SU-DHL-6 (cell line): ENCODE data around the gene CLCNKB.

ENCODE experiments used
- EZH2phosphoT487 ChIP-seq: fragments of 200-600 bp; sonication (generic), shearing (Covaris generic); conservative IDR thresholded peaks from 2 replicates; pipeline ENCODE4 v1.6.1; 2018; ENCODE audit warnings: mild to moderate bottlenecking, antibody characterized with exemption, low read length, moderate library complexity, mixed read lengths
- TF ChIP-seq, protein P1 (sequence below): fragments of 200-600 bp; sonication (generic); IDR thresholded peaks from one replicate; pipeline ENCODE4 v1.5.1; 2017; ENCODE audit warnings: antibody characterized with exemption, mild to moderate bottlenecking, low read length, moderate library complexity; ENCODE audit not compliant: insufficient read depth, poor library complexity, severe bottlenecking

DNA sequence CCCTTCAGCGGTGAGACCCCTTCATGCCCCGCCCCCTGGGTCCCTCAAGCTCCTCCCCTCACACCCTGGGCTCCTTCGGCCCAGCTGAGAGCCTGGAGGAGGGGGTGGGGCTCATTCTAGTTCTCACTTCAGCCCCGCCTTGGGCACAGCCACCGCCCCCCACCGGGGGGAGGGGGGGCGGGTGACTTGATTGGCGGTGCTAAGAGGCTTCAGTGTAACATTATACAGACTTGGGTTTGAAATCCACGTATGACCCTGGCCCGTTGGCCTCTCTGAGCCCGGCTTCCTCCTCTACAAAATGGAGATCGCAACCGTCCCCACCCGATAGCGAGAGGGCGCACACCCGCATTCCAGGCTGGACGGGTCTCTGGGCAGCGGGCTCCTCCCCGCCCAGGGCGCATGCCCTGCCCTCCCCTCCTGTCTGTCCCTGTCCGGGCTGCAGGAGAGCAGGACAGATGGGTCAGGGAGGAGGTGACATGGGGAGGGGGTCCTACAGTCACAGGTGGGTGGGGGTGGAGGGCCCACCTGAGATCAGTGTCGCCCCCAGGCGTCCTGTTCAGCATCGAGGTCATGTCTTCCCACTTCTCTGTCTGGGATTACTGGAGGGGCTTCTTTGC is 5.1 kb downstream of the CLCNKB start:
- TF ChIP-seq, protein P1, sequence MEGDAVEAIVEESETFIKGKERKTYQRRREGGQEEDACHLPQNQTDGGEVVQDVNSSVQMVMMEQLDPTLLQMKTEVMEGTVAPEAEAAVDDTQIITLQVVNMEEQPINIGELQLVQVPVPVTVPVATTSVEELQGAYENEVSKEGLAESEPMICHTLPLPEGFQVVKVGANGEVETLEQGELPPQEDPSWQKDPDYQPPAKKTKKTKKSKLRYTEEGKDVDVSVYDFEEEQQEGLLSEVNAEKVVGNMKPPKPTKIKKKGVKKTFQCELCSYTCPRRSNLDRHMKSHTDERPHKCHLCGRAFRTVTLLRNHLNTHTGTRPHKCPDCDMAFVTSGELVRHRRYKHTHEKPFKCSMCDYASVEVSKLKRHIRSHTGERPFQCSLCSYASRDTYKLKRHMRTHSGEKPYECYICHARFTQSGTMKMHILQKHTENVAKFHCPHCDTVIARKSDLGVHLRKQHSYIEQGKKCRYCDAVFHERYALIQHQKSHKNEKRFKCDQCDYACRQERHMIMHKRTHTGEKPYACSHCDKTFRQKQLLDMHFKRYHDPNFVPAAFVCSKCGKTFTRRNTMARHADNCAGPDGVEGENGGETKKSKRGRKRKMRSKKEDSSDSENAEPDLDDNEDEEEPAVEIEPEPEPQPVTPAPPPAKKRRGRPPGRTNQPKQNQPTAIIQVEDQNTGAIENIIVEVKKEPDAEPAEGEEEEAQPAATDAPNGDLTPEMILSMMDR, result no peak
- no peak for TF ChIP-seq EZH2phosphoT487
